ENCODE data around the gene LIN7C.

LIN7C gene

DNA sequence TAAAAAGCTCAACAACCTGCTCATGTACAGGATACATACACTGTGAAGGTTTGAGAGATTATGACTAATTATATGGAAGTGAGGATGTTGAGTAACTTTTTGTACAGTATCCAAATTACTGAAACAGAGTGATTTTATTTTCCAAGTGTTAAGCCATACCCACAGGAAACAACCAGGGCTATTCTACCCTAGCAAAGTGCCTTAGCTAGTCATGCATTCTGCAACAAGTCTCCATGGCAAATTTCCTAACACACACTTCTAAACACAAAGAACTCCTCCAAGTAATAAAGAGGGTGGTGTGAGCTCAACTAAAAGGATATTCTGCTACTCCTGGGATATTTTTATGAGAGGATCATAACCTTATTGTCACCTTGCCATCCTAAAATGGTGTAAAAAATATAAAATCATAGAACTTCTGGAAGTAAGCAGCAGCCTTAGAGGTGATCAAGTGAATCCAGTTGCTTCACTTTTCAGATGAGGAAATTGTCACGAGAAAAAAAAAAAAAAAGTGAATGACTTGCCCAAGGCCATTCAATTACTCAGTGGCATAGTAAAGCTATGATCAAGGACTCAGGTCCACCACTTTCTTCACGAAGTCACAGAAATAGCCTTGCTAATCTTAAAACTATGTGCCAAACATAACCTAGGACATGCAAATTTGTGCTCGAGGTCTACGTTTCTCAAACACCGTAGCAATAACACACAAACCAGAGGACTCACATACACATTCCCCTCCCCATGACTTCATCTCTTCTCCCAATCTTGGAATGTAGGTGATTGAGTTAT, 38.2 kb downstream of the LIN7C start:
- DNase-seq (ENCODE audit: low read depth), result no peak
- TF ChIP-seq, protein P1, sequence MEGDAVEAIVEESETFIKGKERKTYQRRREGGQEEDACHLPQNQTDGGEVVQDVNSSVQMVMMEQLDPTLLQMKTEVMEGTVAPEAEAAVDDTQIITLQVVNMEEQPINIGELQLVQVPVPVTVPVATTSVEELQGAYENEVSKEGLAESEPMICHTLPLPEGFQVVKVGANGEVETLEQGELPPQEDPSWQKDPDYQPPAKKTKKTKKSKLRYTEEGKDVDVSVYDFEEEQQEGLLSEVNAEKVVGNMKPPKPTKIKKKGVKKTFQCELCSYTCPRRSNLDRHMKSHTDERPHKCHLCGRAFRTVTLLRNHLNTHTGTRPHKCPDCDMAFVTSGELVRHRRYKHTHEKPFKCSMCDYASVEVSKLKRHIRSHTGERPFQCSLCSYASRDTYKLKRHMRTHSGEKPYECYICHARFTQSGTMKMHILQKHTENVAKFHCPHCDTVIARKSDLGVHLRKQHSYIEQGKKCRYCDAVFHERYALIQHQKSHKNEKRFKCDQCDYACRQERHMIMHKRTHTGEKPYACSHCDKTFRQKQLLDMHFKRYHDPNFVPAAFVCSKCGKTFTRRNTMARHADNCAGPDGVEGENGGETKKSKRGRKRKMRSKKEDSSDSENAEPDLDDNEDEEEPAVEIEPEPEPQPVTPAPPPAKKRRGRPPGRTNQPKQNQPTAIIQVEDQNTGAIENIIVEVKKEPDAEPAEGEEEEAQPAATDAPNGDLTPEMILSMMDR (IDR thresholded peaks at IDR 0.05; ENCODE audit: insufficient read depth, low read depth, low read length, missing control alignments), result no peak
- no peak overlapping the region for H3K4me3 ChIP-seq (ENCODE audit: low read depth, low read length)

DNA sequence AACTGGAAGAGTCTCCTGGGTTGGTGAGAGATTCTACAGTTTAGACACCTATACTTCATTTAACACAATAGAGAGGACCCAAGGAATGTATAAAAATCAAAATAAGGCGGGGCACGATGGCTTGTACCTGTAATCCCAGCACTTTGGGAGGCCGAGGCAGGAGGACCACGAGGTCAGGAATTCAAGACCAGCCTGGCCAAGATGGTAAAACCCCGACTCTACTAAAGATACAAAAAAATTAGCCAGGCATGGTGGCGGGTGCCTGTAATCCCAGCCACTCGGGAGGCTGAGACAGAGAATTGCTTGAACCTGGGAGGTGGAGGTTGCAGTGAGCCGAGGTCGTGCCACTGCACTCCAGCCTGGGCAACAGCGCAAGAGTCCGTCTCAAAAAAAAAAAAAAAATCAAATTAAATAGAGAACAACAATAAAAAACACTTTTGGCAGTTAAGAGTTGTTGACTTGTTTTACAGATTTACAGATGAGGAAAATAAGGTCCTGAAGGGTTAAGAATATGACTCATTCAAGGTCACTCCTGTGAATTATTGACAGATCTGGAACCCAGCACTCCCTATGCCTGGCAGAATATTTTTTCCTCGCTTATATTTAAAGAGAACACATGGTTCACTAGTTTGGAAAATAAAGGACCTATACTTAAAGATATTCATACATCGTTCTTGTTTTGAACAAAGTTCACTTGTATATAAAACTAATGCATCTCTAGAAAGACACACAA, 39.2 kb downstream of the LIN7C start:
- no peak overlapping the region for H3K4me3 ChIP-seq (ENCODE audit: low read depth, low read length)
- TF ChIP-seq, protein P1 (IDR thresholded peaks at IDR 0.05; ENCODE audit: insufficient read depth, low read depth, low read length, missing control alignments), result no peak
- DNase-seq (ENCODE audit: low read depth), result no peak

DNA sequence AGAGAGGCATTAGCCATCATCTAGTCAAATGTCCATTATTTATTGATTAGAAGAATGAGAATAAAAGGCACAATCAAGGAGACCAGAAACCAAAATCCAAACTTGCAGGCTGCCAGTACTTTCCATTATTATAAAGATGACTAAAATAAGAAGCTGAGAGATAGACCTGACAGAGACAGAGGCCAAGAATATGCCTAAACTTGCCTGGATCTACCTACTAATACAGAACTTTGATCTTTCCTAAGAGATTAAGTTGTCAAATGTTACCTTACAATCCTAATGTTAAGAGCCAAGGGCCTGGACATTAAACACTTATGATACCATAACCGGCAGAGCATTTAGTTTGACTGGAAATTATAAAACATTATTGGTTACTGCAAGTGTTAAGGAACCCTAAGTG, 40.2 kb downstream of the LIN7C start:
- H3K4me3 ChIP-seq (ENCODE audit: low read depth, low read length), result no peak overlapping the region
- DNase-seq (ENCODE audit: low read depth), result no peak
- TF ChIP-seq, protein P1 (IDR thresholded peaks at IDR 0.05; ENCODE audit: insufficient read depth, low read depth, low read length, missing control alignments), result no peak

DNA sequence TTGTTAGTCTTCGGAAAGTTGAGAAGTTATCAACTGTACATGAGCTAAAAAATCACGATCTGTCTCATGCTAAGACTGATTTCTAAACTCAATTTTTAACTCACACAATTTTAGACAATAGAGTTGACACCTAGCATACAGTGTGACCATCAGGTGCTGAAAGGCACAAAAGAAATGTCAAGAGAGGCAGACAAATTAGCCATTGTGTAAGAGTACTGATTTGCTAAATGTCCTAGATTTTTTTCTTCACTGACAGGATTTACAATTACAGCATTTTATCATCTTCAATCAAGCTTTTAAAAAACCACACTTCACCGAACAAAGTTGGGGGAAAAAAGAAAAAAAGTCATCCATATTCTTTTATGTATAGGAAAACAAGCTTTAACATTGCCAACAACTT, 40.9 kb downstream of the LIN7C start:
- H3K4me3 ChIP-seq (ENCODE audit: low read depth, low read length), result no peak overlapping the region
- TF ChIP-seq, protein P1 (IDR thresholded peaks at IDR 0.05; ENCODE audit: insufficient read depth, low read depth, low read length, missing control alignments), result no peak
- no peak for DNase-seq (ENCODE audit: low read depth)

DNA sequence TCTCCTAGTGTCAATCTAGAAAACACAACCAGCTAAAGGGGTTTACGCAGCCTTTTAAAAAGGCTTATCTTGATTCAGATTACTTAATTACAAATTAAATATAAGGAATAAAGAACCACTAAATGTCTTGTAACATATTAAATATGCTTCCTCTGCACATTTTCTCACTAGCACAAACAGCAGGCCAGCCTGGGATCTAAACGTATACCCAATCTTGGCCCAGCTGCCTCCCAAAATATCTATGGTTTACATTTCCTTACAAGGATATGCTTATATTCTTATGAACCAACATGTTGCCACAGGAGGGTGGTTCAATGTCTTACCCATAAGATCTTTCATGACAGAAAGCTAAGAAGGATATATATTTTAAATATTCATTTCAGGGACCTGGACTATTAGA, 41.7 kb downstream of the LIN7C start:
- no peak for DNase-seq (ENCODE audit: low read depth)
- TF ChIP-seq, protein P1 (IDR thresholded peaks at IDR 0.05; ENCODE audit: insufficient read depth, low read depth, low read length, missing control alignments), result no peak

DNA sequence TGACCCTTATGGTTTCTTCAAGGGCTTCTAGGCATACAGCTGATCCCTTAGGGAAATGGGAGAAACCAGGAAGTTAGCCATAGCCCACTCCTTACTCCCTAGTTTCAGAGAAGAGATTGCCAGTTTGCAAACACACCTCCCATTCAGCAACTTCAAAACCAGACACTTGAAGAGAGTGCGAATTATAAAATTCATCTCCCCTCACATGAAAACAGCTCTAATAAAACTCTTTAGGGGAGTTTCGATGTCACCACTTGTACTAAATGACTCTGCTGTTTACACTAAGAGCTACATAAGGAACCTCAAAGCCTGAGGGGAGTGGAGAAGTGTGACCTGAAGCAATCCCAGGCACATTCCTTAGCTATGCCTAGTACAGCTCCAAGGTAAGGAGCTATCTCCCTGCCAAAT, 42.3 kb downstream of the LIN7C start:
- H3K4me3 ChIP-seq (ENCODE audit: low read depth, low read length), result no peak overlapping the region
- DNase-seq (ENCODE audit: low read depth), result no peak
- TF ChIP-seq, protein P1 (IDR thresholded peaks at IDR 0.05; ENCODE audit: insufficient read depth, low read depth, low read length, missing control alignments), result no peak

More for the DNA sequence above, 41.7 kb downstream of the LIN7C start:
- H3K4me3 ChIP-seq (ENCODE audit: low read depth, low read length), result no peak overlapping the region

Measured in GM12865 (cell line).